Activated naive CD4-positive, alpha-beta T cell treated with anti-CD3 and anti-CD28 coated beads, Interleukin-2, amount 10 ng/mL, durations not matched to agents 7 days and 5 days (primary cell): ENCODE data around the gene TP53RK.
A peak's percentile ranks its signal among the peaks of the same experiment; 100 is the strongest.

Experiments used
- CTCF ChIA-PET: fragments of 350-600 bp; sonication (Branson Sonifier 250); formaldehyde crosslinking; loops from one replicate; lab custom pipeline; 2021; ENCODE audit warnings: antibody characterized with exemption; lab: Charles Lee
- DNase-seq: peaks from one replicate; pipeline ENCODE4 v3.0.0-alpha.2; 2020
- H3K27ac Mint-ChIP-seq: one replicate; pipeline ENCODE4 v1.8.0; 2021; ENCODE audit warnings: mild to moderate bottlenecking, moderate library complexity, mixed read lengths
- H3K27me3 Mint-ChIP-seq: one replicate; pipeline ENCODE4 v1.8.0; 2021; ENCODE audit warnings: mild to moderate bottlenecking, mixed read lengths
- H3K36me3 Mint-ChIP-seq: one replicate; pipeline ENCODE4 v1.8.0; 2021; ENCODE audit warnings: mixed read lengths
- H3K4me1 Mint-ChIP-seq: one replicate; pipeline ENCODE4 v1.8.0; 2021; ENCODE audit warnings: mixed read lengths
- H3K4me3 Mint-ChIP-seq: one replicate; pipeline ENCODE4 v1.8.0; 2021; ENCODE audit warnings: mild to moderate bottlenecking, moderate library complexity, mixed read lengths
- H3K9me3 Mint-ChIP-seq: one replicate; pipeline ENCODE4 v1.8.0; 2021; ENCODE audit warnings: mixed read lengths

TP53RK gene

GRCh38 chr20:46701556-46701955, 12.3 kb upstream of the TP53RK start:
- H3K4me3 Mint-ChIP-seq: no peak overlapping the region
- CTCF ChIA-PET: no interaction called here
- no peaks in the 10 kb centered on the region for H3K4me1 Mint-ChIP-seq
- no peaks in the 10 kb centered on the region for H3K36me3 Mint-ChIP-seq
- peaks cover 3% of the 10 kb centered on the region for H3K9me3 Mint-ChIP-seq
- H3K27ac Mint-ChIP-seq: no peak overlapping the region
- no peak for DNase-seq
- H3K27me3 Mint-ChIP-seq: peaks cover 56% of the 10 kb centered on the region

GRCh38 chr20:46701057-46701456, 11.8 kb upstream of the TP53RK start:
- peaks cover 3% of the 10 kb centered on the region for H3K4me1 Mint-ChIP-seq
- no peak for DNase-seq
- no peaks in the 10 kb centered on the region for H3K36me3 Mint-ChIP-seq
- no peak overlapping the region for H3K27ac Mint-ChIP-seq
- H3K4me3 Mint-ChIP-seq: no peak overlapping the region
- CTCF ChIA-PET: no interaction called here
- H3K9me3 Mint-ChIP-seq: no peaks in the 10 kb centered on the region
- peaks cover 56% of the 10 kb centered on the region for H3K27me3 Mint-ChIP-seq

- CTCF ChIA-PET: no interaction called here
- H3K4me3 Mint-ChIP-seq: no peak overlapping the region
- no peaks in the 10 kb centered on the region for H3K36me3 Mint-ChIP-seq
- H3K4me1 Mint-ChIP-seq: peaks cover 7% of the 10 kb centered on the region
- no peak overlapping the region for H3K27ac Mint-ChIP-seq
- H3K9me3 Mint-ChIP-seq: no peaks in the 10 kb centered on the region
- DNase-seq: no peak
- H3K27me3 Mint-ChIP-seq: peaks cover 54% of the 10 kb centered on the region
Measured at GRCh38 chr20:46700481-46700880, 11.2 kb upstream of the TP53RK start.

GRCh38 chr20:46699651-46700359, 10.6 kb upstream of the TP53RK start:
- peaks cover 7% of the 10 kb centered on the region for H3K4me1 Mint-ChIP-seq
- H3K27ac Mint-ChIP-seq: no peak overlapping the region
- H3K9me3 Mint-ChIP-seq: no peaks in the 10 kb centered on the region
- DNase-seq: no peak
- H3K36me3 Mint-ChIP-seq: no peaks in the 10 kb centered on the region
- no peak overlapping the region for H3K4me3 Mint-ChIP-seq
- H3K27me3 Mint-ChIP-seq: peaks cover 47% of the 10 kb centered on the region
- CTCF ChIA-PET: interaction anchor here (1.0 kb wide), 1 partner anchor 155 kb away, joined by 3 read pairs; no protein-coding TSS in a partner anchor

GRCh38 chr20:46698788-46699187, 9.5 kb upstream of the TP53RK start:
- CTCF ChIA-PET: interaction anchor here (1.3 kb wide), 1 partner anchor 14 kb away, joined by 3 read pairs; no protein-coding TSS in a partner anchor
- H3K4me1 Mint-ChIP-seq: peaks cover 12% of the 10 kb centered on the region
- H3K27ac Mint-ChIP-seq: no peak overlapping the region
- H3K36me3 Mint-ChIP-seq: no peaks in the 10 kb centered on the region
- no peaks in the 10 kb centered on the region for H3K9me3 Mint-ChIP-seq
- H3K27me3 Mint-ChIP-seq: peaks cover 40% of the 10 kb centered on the region
- H3K4me3 Mint-ChIP-seq: no peak overlapping the region
- DNase-seq: no peak

- H3K27ac Mint-ChIP-seq: no peak overlapping the region
- H3K27me3 Mint-ChIP-seq: peaks cover 40% of the 10 kb centered on the region
- peaks cover 12% of the 10 kb centered on the region for H3K4me1 Mint-ChIP-seq
- no peak overlapping the region for H3K4me3 Mint-ChIP-seq
- CTCF ChIA-PET: interaction anchor here (0.7 to 1.7 kb wide), 3 partner anchors 10 to 175 kb away, joined by 3 to 4 read pairs (median 4); no protein-coding TSS in a partner anchor
- no peak for DNase-seq
- H3K9me3 Mint-ChIP-seq: no peaks in the 10 kb centered on the region
- H3K36me3 Mint-ChIP-seq: no peaks in the 10 kb centered on the region
Measured at GRCh38 chr20:46696791-46697279, 7.6 kb upstream of the TP53RK start.

GRCh38 chr20:46695892-46696291, 6.6 kb upstream of the TP53RK start:
- Mint-ChIP-seq H3K36me3 (no peaks in the 10 kb centered on the region), H3K4me1 (peaks cover 13% of the 10 kb centered on the region), H3K4me3 (no peak overlapping the region), H3K27ac (no peak overlapping the region), H3K27me3 (peaks cover 35% of the 10 kb centered on the region), H3K9me3 (no peaks in the 10 kb centered on the region)
- CTCF ChIA-PET: interaction anchor here (1.1 to 1.7 kb wide), 3 partner anchors 9 to 174 kb away, joined by 3 to 4 read pairs (median 3); no protein-coding TSS in a partner anchor
- DNase-seq: no peak

- DNase-seq: no peak
- H3K4me1 Mint-ChIP-seq: peaks cover 23% of the 10 kb centered on the region
- no peaks in the 10 kb centered on the region for H3K9me3 Mint-ChIP-seq
- CTCF ChIA-PET: interaction anchor here (0.8 to 1.3 kb wide), 7 partner anchors 9 to 209 kb away, joined by 3 to 4 read pairs (median 3); no protein-coding TSS in a partner anchor
- H3K4me3 Mint-ChIP-seq: no peak overlapping the region
- no peaks in the 10 kb centered on the region for H3K36me3 Mint-ChIP-seq
- peaks cover 28% of the 10 kb centered on the region for H3K27me3 Mint-ChIP-seq
- H3K27ac Mint-ChIP-seq: no peak overlapping the region
Measured at GRCh38 chr20:46694484-46694883, 5.2 kb upstream of the TP53RK start.

- no peaks in the 10 kb centered on the region for H3K9me3 Mint-ChIP-seq
- H3K27me3 Mint-ChIP-seq: peaks cover 1% of the 10 kb centered on the region
- no peak overlapping the region for H3K4me3 Mint-ChIP-seq
- DNase-seq: no peak
- peaks cover 43% of the 10 kb centered on the region for H3K4me1 Mint-ChIP-seq
- H3K27ac Mint-ChIP-seq: no peak overlapping the region
- CTCF ChIA-PET: no interaction called here
- peaks cover 11% of the 10 kb centered on the region for H3K36me3 Mint-ChIP-seq
Measured at GRCh38 chr20:46691196-46691595, 2.0 kb upstream of the TP53RK start.

GRCh38 chr20:46690219-46691106, 1.2 kb upstream of the TP53RK start:
- no peaks in the 10 kb centered on the region for H3K27me3 Mint-ChIP-seq
- no peak for DNase-seq
- H3K27ac Mint-ChIP-seq: no peak overlapping the region
- H3K36me3 Mint-ChIP-seq: peaks cover 17% of the 10 kb centered on the region
- CTCF ChIA-PET: interaction anchor here (1.3 to 2.0 kb wide), 2 partner anchors 145 to 168 kb away, joined by 5 read pairs; no protein-coding TSS in a partner anchor
- peaks cover 44% of the 10 kb centered on the region for H3K4me1 Mint-ChIP-seq
- peak overlapping the region; percentile 85 for H3K4me3 Mint-ChIP-seq
- H3K9me3 Mint-ChIP-seq: no peaks in the 10 kb centered on the region

GRCh38 chr20:46689754-46690085, 476 bp upstream of the TP53RK start:
- H3K4me1 Mint-ChIP-seq: peaks cover 47% of the 10 kb centered on the region

GRCh38 chr20:46688151-46689081, 828 bp downstream of the TP53RK start:
- H3K27me3 Mint-ChIP-seq: no peaks in the 10 kb centered on the region
- H3K27ac Mint-ChIP-seq: peak overlapping the region; percentile 83
- H3K9me3 Mint-ChIP-seq: no peaks in the 10 kb centered on the region
- CTCF ChIA-PET: interaction anchor here (0.7 to 3.1 kb wide), 6 partner anchors 8 to 168 kb away, joined by 3 to 21 read pairs (median 5); no protein-coding TSS in a partner anchor
- H3K36me3 Mint-ChIP-seq: peaks cover 21% of the 10 kb centered on the region
- DNase-seq: no peak
- peaks cover 43% of the 10 kb centered on the region for H3K4me1 Mint-ChIP-seq
- peak overlapping the region; percentile 85 for H3K4me3 Mint-ChIP-seq

More at GRCh38 chr20:46689754-46690085, 476 bp upstream of the TP53RK start:
- H3K27me3 Mint-ChIP-seq: no peaks in the 10 kb centered on the region
- H3K27ac Mint-ChIP-seq: peak overlapping the region; percentile 88
- H3K36me3 Mint-ChIP-seq: peaks cover 21% of the 10 kb centered on the region
- CTCF ChIA-PET: interaction anchor here (1.3 to 2.0 kb wide), 2 partner anchors 145 to 167 kb away, joined by 5 read pairs; no protein-coding TSS in a partner anchor
- H3K9me3 Mint-ChIP-seq: no peaks in the 10 kb centered on the region
- DNase-seq: no peak
- H3K4me3 Mint-ChIP-seq: peak overlapping the region; percentile 85
